CD4-positive, alpha-beta T cell (primary cell): ENCODE data around the gene ALPG. TPM values are rescaled to one million over a fixed set of nuclear protein-coding genes. Genes with fewer than 3 reads are reported as not detected.

Experiments
- ATAC-seq: fragments of 200-7000 bp; cut with Tn5 transposase; one replicate; pipeline ENCODE4 v1.10.0; 2022; ENCODE audit warnings: mild to moderate bottlenecking; ENCODE audit not compliant: poor library complexity
- CTCF ChIA-PET: fragments of 350-600 bp; sonication (Branson Sonifier 250); formaldehyde crosslinking; loops from one replicate; lab custom pipeline; 2021; ENCODE audit warnings: antibody characterized with exemption, inconsistent platforms; lab: Charles Lee
- POLR2A ChIA-PET: fragments of 350-600 bp; sonication (Branson Sonifier 250); formaldehyde crosslinking; loops from one replicate; lab custom pipeline; 2021; ENCODE audit warnings: antibody characterized with exemption, inconsistent platforms; lab: Charles Lee
- DNase-seq, 14 experiments: peaks; one replicate each; pipeline ENCODE4 v3.0.0-alpha.2; 2013 to 2020; ENCODE audit warnings: mixed read lengths in 2 of 14
- H3K27ac ChIP-seq, 2 donors: one replicate each; pipeline versions ENCODE4 v1.5.1 to v1.7.0; 2013; ENCODE audit warnings: low read length in 2 of 2, low read depth in 1 of 2, mild to moderate bottlenecking in 1 of 2
- H3K27me3 ChIP-seq, 2 experiments: 1 replicate in 1 of 2; 2 replicates in 1 of 2; pipeline versions ENCODE4 v1.6.1 to v1.7.0; 2013; ENCODE audit warnings: low read length in 2 of 2, control low read depth in 1 of 2, mild to moderate bottlenecking in 1 of 2, moderate library complexity in 1 of 2; ENCODE audit not compliant: insufficient read depth in 2 of 2, control insufficient read depth in 1 of 2
- H3K36me3 ChIP-seq: one replicate; pipeline ENCODE4 v1.6.1; 2013; ENCODE audit warnings: low read length, control low read depth; ENCODE audit not compliant: insufficient read depth
- H3K4me1 ChIP-seq: one replicate; pipeline ENCODE4 v1.6.1; 2013; ENCODE audit warnings: low read length, control low read depth; ENCODE audit not compliant: insufficient read depth
- H3K4me3 ChIP-seq: one replicate; pipeline ENCODE4 v1.5.1; 2013; ENCODE audit warnings: mild to moderate bottlenecking, low read length, moderate library complexity
- H3K9me3 ChIP-seq, 2 experiments: 1 replicate in 1 of 2; 2 replicates in 1 of 2; pipeline versions ENCODE4 v1.6.1 to v1.7.0; 2013; ENCODE audit warnings: low read length in 2 of 2, mild to moderate bottlenecking in 2 of 2, control low read depth in 1 of 2, moderate library complexity in 1 of 2; ENCODE audit not compliant: control insufficient read depth in 1 of 2, insufficient read depth in 1 of 2
- H3K27ac Mint-ChIP-seq: one replicate; pipeline ENCODE4 v1.8.0; 2020; ENCODE audit warnings: mixed read lengths
- H3K27me3 Mint-ChIP-seq: one replicate; pipeline ENCODE4 v1.8.0; 2021; ENCODE audit warnings: mixed read lengths
- H3K36me3 Mint-ChIP-seq: one replicate; pipeline ENCODE4 v1.8.0; 2021; ENCODE audit warnings: low read depth, mixed read lengths
- H3K4me1 Mint-ChIP-seq: one replicate; pipeline ENCODE4 v1.8.0; 2021; ENCODE audit warnings: low read depth, mixed read lengths
- H3K4me3 Mint-ChIP-seq: one replicate; pipeline ENCODE4 v1.8.0; 2020; ENCODE audit warnings: mild to moderate bottlenecking, mixed read lengths
- H3K9me3 Mint-ChIP-seq: one replicate; pipeline ENCODE4 v1.8.0; 2020; ENCODE audit warnings: mixed read lengths
- intact Hi-C, 2 experiments: fragments of 100-400 bp; cut with DNase I in 1 of 2; cut with micrococcal nuclease in 1 of 2; formaldehyde crosslinking; loops; one replicate each; pipeline versions ENCODE4 v1.15.1 to v1.9.0; 2023 to 2025; cut with DNase I, micrococcal nuclease
- total RNA-seq, 174 experiments: library from RNA in 2 of 174; stranded (reverse) in 2 of 174; gene quantifications; one replicate each; pipeline ENCODE4 v1.2.3 and lab custom pipeline; 2021 to 2026
- TF ChIP-seq, protein P1 (sequence below): fragments of 200-600 bp; IDR thresholded peaks from one replicate; pipeline ENCODE4 v1.8.0; 2022; ENCODE audit warnings: antibody characterized with exemption, mild to moderate bottlenecking

ALPG gene
- total RNA-seq, 2 experiments from 2014 or later = not detected

DNA sequence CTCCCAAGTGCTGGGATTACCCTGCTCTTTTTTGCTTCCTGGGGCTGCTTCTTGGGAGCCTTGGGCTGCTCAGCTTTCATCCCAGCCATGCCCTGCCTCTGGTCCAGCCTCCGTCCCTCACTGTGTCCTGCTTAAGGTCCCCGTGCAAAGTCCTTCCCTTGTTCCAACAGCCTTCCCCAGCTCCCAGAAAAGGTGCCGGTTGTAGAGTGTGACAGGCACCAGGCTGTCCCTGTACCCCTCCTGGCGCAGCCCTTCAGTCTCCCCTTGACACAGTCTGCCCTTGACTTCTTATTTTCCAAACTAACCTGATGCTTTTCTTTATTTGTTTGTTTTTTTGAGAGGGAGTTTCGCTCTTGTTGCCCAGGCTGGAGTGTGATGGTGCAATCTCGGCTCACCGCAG, 29.2 kb downstream of the ALPG start:
- TF ChIP-seq, protein P1, sequence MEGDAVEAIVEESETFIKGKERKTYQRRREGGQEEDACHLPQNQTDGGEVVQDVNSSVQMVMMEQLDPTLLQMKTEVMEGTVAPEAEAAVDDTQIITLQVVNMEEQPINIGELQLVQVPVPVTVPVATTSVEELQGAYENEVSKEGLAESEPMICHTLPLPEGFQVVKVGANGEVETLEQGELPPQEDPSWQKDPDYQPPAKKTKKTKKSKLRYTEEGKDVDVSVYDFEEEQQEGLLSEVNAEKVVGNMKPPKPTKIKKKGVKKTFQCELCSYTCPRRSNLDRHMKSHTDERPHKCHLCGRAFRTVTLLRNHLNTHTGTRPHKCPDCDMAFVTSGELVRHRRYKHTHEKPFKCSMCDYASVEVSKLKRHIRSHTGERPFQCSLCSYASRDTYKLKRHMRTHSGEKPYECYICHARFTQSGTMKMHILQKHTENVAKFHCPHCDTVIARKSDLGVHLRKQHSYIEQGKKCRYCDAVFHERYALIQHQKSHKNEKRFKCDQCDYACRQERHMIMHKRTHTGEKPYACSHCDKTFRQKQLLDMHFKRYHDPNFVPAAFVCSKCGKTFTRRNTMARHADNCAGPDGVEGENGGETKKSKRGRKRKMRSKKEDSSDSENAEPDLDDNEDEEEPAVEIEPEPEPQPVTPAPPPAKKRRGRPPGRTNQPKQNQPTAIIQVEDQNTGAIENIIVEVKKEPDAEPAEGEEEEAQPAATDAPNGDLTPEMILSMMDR = no peak
- intact Hi-C loops = loop anchor here in 1 of 2 experiments (5.0 kb wide), 2 partner anchors 86 to 584 kb away; partner anchors contain the start of gene PRSS56
- DNase-seq = no peak
- Histone ChIP-seq H3K4me1 (peaks cover 11% of the 10 kb centered on the region), H3K36me3 (no peaks in the 10 kb centered on the region), H3K27ac (no peak overlapping the region), H3K4me3 (no peak overlapping the region), H3K9me3 (peaks cover 0 to 6% of the 10 kb centered on the region in 2 experiments), H3K27me3 (peaks cover 0 to 2% of the 10 kb centered on the region in 2 experiments)
- no peak for ATAC-seq
- Mint-ChIP-seq H3K27ac (no peak overlapping the region), H3K27me3 (peaks cover 3% of the 10 kb centered on the region), H3K4me3 (no peak overlapping the region), H3K36me3 (no peaks in the 10 kb centered on the region), H3K4me1 (no peaks in the 10 kb centered on the region), H3K9me3 (no peaks in the 10 kb centered on the region)
- ChIA-PET POLR2A (no interaction called here), CTCF (no interaction called here)

DNA sequence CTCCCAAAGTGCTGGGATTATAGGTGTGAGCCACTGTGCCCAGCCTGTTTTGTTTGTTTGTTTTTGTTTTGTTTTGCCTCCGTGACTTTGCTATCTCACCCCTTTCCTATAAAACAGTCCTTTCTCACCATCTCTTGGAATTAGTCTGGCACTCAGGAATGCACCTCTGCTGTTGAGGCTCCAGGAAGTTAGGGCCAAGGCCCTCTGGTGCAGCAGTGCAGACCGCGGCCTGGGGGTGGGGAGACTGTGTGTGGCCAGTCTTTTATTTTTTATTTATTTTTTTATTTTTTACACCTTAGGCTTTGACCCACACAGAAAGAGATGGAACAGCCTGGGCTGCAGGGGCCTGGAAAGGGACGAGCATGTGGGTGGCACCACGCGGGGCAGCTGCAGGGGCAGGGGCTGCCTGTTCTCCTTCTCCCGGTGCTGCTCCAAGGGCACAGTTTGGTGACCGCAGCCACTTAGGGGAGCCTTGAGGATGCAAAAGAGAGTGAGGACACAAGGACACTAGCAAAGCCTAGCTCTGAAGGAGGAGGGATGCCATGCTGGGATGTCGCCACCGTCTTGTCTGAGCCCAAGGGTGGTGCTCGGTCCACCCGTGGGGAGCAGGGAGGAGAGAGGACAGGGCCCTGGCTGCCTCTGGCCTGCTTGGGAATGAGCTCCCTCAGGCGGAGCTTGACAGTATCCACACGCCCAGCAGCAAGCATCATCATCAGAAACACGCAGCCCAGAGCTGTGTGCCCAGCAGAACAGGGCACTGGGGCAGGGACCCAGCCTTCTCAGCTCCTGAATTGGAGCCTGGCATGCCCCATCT, 29.9 kb downstream of the ALPG start:
- TF ChIP-seq, protein P1 = no peak
- H3K4me3 ChIP-seq = no peak overlapping the region
- Mint-ChIP-seq H3K9me3 (no peaks in the 10 kb centered on the region), H3K27ac (no peak overlapping the region), H3K4me1 (no peaks in the 10 kb centered on the region), H3K27me3 (peaks cover 3% of the 10 kb centered on the region), H3K4me3 (no peak overlapping the region), H3K36me3 (no peaks in the 10 kb centered on the region)
- ATAC-seq (no peak), DNase-seq (no peak)
- no peak overlapping the region for H3K27ac ChIP-seq
- H3K27me3 ChIP-seq = peaks cover 0 to 2% of the 10 kb centered on the region in 2 experiments
- H3K4me1 ChIP-seq = peaks cover 11% of the 10 kb centered on the region
- H3K9me3 ChIP-seq = peaks cover 0 to 6% of the 10 kb centered on the region in 2 experiments
- intact Hi-C loops = loop anchor here in 1 of 2 experiments (5.0 kb wide), 2 partner anchors 86 to 584 kb away; partner anchors contain the start of gene PRSS56
- H3K36me3 ChIP-seq = no peaks in the 10 kb centered on the region
- CTCF ChIA-PET = no interaction called here
- POLR2A ChIA-PET = no interaction called here

DNA sequence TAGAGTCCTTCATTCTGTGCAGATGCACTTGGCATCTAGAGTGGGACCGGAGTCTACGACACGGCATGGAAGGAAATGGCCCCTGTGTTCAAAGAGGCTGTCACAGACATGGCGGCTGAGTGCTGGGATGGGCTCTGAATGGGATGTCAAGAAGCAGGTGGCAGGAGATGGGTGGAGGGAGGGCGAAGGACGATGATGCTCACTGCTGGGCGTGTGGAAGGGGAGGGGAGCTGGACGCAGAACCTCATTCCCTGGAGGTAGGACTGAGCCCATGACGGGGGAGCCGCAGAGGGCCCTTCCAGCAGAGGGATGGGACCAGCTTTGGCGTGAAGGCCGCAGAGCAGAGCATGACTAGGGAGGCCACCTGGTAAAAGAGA, 30.5 kb downstream of the ALPG start:
- Histone ChIP-seq H3K36me3 (no peaks in the 10 kb centered on the region), H3K9me3 (peaks cover 0 to 6% of the 10 kb centered on the region in 2 experiments), H3K4me1 (peaks cover 11% of the 10 kb centered on the region), H3K27me3 (peaks cover 0 to 2% of the 10 kb centered on the region in 2 experiments), H3K27ac (no peak overlapping the region), H3K4me3 (no peak overlapping the region)
- intact Hi-C loops = loop anchor here in 1 of 2 experiments (5.0 kb wide), 2 partner anchors 85 to 585 kb away; partner anchors contain the start of gene PRSS56
- TF ChIP-seq, protein P1 = no peak
- Mint-ChIP-seq H3K4me3 (no peak overlapping the region), H3K27me3 (peaks cover 3% of the 10 kb centered on the region), H3K9me3 (no peaks in the 10 kb centered on the region), H3K4me1 (no peaks in the 10 kb centered on the region), H3K27ac (no peak overlapping the region), H3K36me3 (no peaks in the 10 kb centered on the region)
- ATAC-seq (no peak), DNase-seq (no peak)
- ChIA-PET CTCF (no interaction called here), POLR2A (no interaction called here)
